GM12875 (cell line): ENCODE results near the gene MPST.

Experiments used
- H3K4me3 ChIP-seq: one replicate; pipeline ENCODE4 v1.5.1; 2011; ENCODE audit warnings: low read depth, low read length, control low read depth
- TF ChIP-seq, protein P1 (sequence below): IDR thresholded peaks from 2 replicates; pipeline ENCODE4 v1.5.1; 2011; ENCODE audit warnings: low read depth, mild to moderate bottlenecking, control low read depth, inconsistent platforms, low read length, moderate library complexity, borderline replicate concordance; ENCODE audit not compliant: insufficient read depth

MPST gene

DNA sequence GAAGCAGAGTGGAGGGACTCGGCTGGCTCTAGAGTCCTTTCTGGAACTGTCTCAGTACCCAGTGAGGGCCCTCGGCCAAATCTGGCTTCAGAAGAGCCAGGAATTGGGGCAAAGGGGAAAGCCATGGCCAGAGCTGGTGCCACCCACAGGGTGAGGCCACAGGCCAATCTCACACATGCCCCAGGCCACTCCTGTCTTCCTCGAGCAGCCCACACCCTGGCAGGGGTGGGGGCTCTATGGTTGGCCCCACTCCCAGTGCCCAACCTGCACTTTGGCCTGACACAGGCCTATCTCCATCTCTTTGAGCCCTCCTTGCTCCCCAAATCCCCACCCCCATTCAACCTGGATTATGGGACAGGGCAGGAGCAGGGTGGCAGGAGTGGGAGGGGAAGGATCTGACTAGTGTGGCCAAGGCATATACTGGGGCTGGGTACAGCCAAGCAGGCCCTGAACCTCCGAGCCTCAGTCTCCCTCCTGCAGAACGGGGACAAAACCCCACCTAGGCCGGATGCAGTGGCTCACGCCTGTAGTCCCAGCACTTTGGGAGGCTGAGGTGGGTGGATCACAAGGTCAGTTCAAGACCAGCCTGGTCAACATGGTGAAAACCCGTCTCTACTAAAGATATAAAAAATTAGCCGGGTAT is 7.2 kb upstream of the MPST start:
- TF ChIP-seq, protein P1, sequence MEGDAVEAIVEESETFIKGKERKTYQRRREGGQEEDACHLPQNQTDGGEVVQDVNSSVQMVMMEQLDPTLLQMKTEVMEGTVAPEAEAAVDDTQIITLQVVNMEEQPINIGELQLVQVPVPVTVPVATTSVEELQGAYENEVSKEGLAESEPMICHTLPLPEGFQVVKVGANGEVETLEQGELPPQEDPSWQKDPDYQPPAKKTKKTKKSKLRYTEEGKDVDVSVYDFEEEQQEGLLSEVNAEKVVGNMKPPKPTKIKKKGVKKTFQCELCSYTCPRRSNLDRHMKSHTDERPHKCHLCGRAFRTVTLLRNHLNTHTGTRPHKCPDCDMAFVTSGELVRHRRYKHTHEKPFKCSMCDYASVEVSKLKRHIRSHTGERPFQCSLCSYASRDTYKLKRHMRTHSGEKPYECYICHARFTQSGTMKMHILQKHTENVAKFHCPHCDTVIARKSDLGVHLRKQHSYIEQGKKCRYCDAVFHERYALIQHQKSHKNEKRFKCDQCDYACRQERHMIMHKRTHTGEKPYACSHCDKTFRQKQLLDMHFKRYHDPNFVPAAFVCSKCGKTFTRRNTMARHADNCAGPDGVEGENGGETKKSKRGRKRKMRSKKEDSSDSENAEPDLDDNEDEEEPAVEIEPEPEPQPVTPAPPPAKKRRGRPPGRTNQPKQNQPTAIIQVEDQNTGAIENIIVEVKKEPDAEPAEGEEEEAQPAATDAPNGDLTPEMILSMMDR = no peak
- no peak overlapping the region for H3K4me3 ChIP-seq

DNA sequence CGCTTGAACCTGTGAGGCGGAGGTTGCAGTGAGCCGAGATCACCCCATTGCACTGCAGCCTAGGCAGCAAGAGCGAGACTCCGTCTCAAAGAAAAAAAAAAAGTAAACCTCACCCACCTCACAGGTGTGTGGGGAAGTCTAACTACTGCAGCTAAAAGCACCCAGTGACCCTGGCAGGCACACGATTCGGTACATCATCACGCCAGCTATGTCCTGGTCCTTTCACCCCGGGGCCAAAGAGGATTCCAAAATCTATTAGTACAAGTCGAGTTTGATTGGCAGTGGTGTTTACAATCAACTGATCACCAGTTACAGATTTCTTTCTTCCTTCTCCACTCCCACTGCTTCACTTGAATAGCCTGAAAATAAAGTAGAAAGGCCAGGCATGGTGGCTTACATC is 6.6 kb upstream of the MPST start:
- H3K4me3 ChIP-seq = no peak overlapping the region
- TF ChIP-seq, protein P1 = no peak

DNA sequence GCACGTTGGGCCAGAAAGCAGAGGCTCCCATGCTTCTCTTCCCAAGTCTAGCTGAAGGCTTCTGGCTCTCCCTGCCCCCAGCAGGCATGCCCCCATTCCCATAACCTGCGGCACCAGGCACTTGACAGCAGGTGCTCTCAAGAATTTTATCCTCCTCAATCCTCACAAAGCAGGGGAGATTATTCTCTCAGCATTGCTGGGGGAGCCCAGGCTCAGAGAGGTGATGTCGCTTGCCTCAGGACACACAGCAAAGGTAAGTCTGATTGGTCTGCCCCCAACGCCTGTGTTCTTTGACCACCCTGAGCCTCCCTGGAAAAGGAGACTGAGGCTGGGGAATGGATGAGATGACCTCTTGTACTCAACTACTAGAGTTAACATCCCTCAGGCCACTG is 5.1 kb upstream of the MPST start:
- TF ChIP-seq, protein P1 = no peak
- no peak overlapping the region for H3K4me3 ChIP-seq

DNA sequence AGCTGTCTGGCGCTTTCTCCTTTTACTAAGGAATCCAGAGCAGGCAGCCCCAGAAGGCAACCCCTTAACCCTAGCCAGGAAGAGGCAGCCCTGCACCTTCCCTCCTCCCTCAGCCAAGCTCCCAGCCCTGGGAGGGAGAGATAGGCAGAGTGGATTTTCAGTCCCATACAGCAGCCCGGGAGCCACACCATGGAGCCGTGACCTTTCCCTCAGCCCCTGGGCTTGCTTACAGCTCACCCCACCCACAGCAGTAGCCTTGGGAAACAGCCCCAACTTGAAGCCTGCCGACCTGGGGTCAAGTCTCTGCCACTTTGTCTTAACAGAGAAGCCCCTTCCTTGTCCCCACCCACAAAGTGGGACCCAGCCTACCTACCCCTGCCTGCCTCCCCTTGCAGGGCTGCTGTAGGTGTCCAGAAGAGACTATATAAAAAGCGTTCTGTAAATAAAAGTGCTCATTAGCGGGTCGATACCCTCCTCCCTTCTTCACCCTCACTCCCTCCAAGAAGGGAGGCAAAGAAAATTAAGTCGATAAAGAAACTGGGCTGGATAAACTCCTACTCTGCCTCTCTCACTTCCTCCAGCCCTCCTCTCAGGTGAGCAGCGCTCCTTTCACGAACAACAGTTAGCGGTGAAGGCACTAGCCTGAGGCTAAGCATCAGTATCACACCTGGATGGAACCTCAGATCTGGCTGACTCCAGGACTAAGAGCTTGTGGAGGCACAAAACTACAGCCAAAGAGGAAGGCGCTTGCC is 4.5 kb upstream of the MPST start:
- TF ChIP-seq, protein P1 = no peak
- no peak overlapping the region for H3K4me3 ChIP-seq

DNA sequence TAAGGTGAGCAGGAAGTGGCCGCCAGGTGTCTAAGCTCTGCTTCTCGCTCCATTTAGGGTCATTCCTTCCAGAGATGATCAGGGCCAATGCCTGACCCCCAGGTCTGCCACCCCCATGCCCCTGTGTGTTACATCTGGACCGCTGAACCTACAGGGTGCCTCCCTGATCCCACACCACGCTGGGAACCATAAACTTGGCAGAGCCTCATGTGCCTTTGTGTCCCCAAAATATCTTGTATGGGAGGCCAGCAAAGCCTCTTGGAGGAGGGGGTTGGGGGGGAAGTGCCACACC is 4.0 kb upstream of the MPST start:
- no peak overlapping the region for H3K4me3 ChIP-seq
- TF ChIP-seq, protein P1 = no peak

DNA sequence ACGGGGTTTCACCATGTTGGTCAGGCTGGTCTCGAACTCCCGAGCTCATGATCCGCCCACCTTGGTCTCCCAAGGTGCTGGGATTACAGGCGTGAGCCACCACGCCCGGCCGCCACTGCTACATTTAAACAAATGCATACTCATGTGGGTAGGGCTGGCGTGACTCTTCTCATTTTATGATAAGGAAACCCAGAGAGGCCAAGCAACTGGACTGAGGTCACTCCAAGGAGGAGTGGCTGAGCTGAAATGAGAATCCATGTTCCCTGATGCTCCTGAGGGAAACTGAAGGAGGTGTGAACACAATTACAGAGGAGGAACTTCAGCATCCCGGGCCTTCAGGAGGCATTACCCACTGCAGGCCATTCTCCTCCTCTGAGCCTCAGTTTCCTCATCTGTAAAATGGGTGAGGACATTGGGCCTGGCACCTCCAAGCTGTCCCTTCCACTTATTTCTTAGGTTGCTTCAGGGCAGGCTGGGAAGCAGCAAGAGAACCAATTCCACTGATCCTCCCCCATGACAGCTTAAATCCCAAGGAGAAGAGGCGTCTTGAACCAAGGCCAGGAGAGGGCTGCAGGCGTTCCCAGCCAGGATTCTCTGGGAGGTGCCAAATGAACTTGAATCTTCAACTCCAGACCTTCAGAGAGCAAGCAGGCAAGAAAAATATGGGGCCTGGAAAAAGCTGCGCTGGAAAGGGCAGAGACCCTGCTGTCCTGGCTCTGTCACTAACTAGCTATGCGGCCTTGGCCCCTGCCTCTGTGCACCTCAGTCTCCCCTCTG is 3.2 kb upstream of the MPST start:
- no peak overlapping the region for H3K4me3 ChIP-seq
- TF ChIP-seq, protein P1 = no peak
